Caco-2 (cell line): Measurements from ENCODE around the gene HPS4. TPM values are rescaled to one million over a fixed set of nuclear protein-coding genes. Genes with fewer than 3 reads are reported as not detected.
A peak's percentile ranks its signal among the peaks of the same experiment; 100 is the strongest.

Experiments
- BruUV-seq: library from RNA; stranded (reverse); fragments of 400-500 nt; replicated peaks from 2 replicates; lab custom pipeline; 2021; lab: Mats Ljungman, UMichigan
- CTCF ChIA-PET: fragments of 300-600 bp; sonication (Branson Sonifier 250); formaldehyde crosslinking; loops from one replicate; lab custom pipeline; 2022; ENCODE audit warnings: antibody characterized with exemption; lab: Charles Lee
- POLR2A ChIA-PET: fragments of 300-600 bp; sonication (Branson Sonifier 250); formaldehyde crosslinking; loops from one replicate; lab custom pipeline; 2022; ENCODE audit warnings: antibody characterized with exemption; lab: Charles Lee
- DNase-seq, 2 experiments: peaks; one replicate each; pipeline versions ENCODE4 v3.0.0 to v3.0.0-alpha.2; 2020 to 2022
- H3K27me3 ChIP-seq: replicated peaks from 2 replicates; pipeline ENCODE4 v1.6.0; 2011; ENCODE audit warnings: low read length; ENCODE audit not compliant: control insufficient read depth, insufficient read depth
- H3K36me3 ChIP-seq: 2 replicates; pipeline ENCODE4 v1.5.1; 2011; ENCODE audit warnings: low read length; ENCODE audit not compliant: control insufficient read depth, insufficient read depth
- H3K4me1 ChIP-seq: fragments of 250-450 bp; sonication (Bioruptor Pico); 2 replicates; pipeline ENCODE4 v1.5.1; 2020; ENCODE audit warnings: mild to moderate bottlenecking
- H3K4me3 ChIP-seq: 2 replicates; pipeline ENCODE4 v1.5.1; 2011; ENCODE audit warnings: low read depth, mild to moderate bottlenecking, control low read depth, low read length
- H3K9me3 ChIP-seq: fragments of 250-450 bp; sonication (Bioruptor Pico); 2 replicates; pipeline ENCODE4 v1.5.1; 2020; ENCODE audit warnings: mild to moderate bottlenecking, moderate library complexity
- H3K27ac Mint-ChIP-seq: one replicate; pipeline ENCODE4 v1.8.0; 2022; ENCODE audit warnings: mixed read lengths; ENCODE audit not compliant: unreplicated experiment
- H3K27me3 Mint-ChIP-seq: one replicate; pipeline ENCODE4 v1.8.0; 2022; ENCODE audit warnings: mixed read lengths; ENCODE audit not compliant: insufficient read depth, unreplicated experiment
- H3K36me3 Mint-ChIP-seq: one replicate; pipeline ENCODE4 v1.8.0; 2022; ENCODE audit warnings: mild to moderate bottlenecking, mixed read lengths; ENCODE audit not compliant: insufficient read depth, unreplicated experiment
- H3K4me1 Mint-ChIP-seq: one replicate; pipeline ENCODE4 v1.8.0; 2022; ENCODE audit warnings: low read depth, mixed read lengths; ENCODE audit not compliant: unreplicated experiment
- H3K4me3 Mint-ChIP-seq: one replicate; pipeline ENCODE4 v1.8.0; 2022; ENCODE audit warnings: mild to moderate bottlenecking, moderate library complexity, mixed read lengths; ENCODE audit not compliant: unreplicated experiment
- H3K9me3 Mint-ChIP-seq: one replicate; pipeline ENCODE4 v1.8.0; 2022; ENCODE audit warnings: mixed read lengths; ENCODE audit not compliant: unreplicated experiment
- CTCF ChIP-seq, 2 experiments: fragments of 200-600 bp in 1 of 2; IDR thresholded peaks; 1 replicate in 1 of 2; 2 replicates in 1 of 2; pipeline versions ENCODE4 v1.5.1 to v1.8.0; 2011 to 2022; ENCODE audit warnings: antibody characterized with exemption in 1 of 2, control low read depth in 1 of 2, inconsistent platforms in 1 of 2, low read depth in 1 of 2, low read length in 1 of 2, mild to moderate bottlenecking in 1 of 2, moderate library complexity in 1 of 2; ENCODE audit not compliant: insufficient read depth in 1 of 2, severe bottlenecking in 1 of 2, unreplicated experiment in 1 of 2
- intact Hi-C: fragments of 100-400 bp; cut with micrococcal nuclease; formaldehyde crosslinking; loops from one replicate; pipeline ENCODE4 v1.10.0; 2022; ENCODE audit not compliant: unreplicated experiment
- total RNA-seq: library from RNA; stranded (reverse); gene quantifications from 2 replicates; pipeline ENCODE4 v1.2.3, GENCODE V29; 2022

Gene HPS4
- total RNA-seq, 1 experiment from 2014 or later = 35.1 TPM

GRCh38 chr22:26477341-26477731 is 6.2 kb downstream of the HPS4 start:
- BruUV-seq = no TSS peak
- peaks cover 6% of the 10 kb centered on the region; the same call in 1 of the 2 replicates for H3K4me1 ChIP-seq
- CTCF ChIA-PET = no interaction called here
- Mint-ChIP-seq H3K27ac (peak overlapping the region; percentile 49), H3K36me3 (peaks cover 27% of the 10 kb centered on the region), H3K27me3 (no peaks in the 10 kb centered on the region), H3K4me1 (peaks cover 22% of the 10 kb centered on the region), H3K4me3 (no peak overlapping the region), H3K9me3 (no peaks in the 10 kb centered on the region)
- H3K36me3 ChIP-seq = peaks cover 2% of the 10 kb centered on the region
- no peak for DNase-seq
- no peaks in the 10 kb centered on the region for H3K9me3 ChIP-seq
- H3K4me3 ChIP-seq = no peak overlapping the region
- no peak for TF ChIP-seq CTCF (IDR thresholded peaks at IDR 0.05; ENCODE audit: insufficient read depth in 1 of 2, low read depth in 1 of 2, low read length in 1 of 2, severe bottlenecking in 1 of 2, unreplicated experiment in 1 of 2)
- intact Hi-C loops = no loop called here
- POLR2A ChIA-PET = no interaction called here
- no peaks in the 10 kb centered on the region for H3K27me3 ChIP-seq

DNA sequence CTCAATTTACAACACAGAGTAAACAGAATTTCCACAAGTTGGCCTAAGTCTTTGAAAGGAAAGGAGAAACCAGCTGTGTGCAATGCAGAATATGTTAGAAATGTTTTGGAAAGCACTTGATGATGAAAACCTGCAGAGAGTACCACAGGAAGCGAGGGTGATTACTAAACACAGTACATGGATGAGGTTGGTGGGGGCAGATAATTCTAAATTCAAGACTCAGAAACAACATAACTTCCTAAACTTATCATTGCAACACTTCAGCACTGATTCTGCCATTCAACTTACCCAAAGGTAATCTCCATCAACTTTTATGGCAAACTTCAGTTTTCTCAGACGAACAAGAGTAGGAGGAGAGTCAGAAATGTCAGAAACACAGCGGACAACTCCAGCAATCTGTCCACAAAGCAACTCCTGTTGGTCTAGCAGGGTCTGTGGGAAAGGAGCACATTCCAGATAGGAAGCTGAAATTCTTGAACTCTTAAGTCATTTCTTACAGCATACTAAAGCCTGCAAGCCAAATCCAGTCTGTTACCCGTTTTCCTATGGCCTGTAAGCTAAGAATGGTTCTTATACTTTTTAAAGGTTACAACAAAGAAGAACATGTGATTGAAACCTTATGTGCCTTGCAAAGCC is 6.8 kb downstream of the HPS4 start:
- Histone ChIP-seq H3K4me3 (no peak overlapping the region), H3K36me3 (peaks cover 2% of the 10 kb centered on the region), H3K27me3 (no peaks in the 10 kb centered on the region), H3K4me1 (0 out of 2 replicates have a peak, but pooled peaks cover 6% of the 10 kb centered on the region), H3K9me3 (no peaks in the 10 kb centered on the region)
- peaks cover 18% of the 10 kb centered on the region for H3K4me1 Mint-ChIP-seq
- ChIA-PET POLR2A (no interaction called here), CTCF (no interaction called here)
- no peak for TF ChIP-seq CTCF (IDR thresholded peaks at IDR 0.05; ENCODE audit: insufficient read depth in 1 of 2, low read depth in 1 of 2, low read length in 1 of 2, severe bottlenecking in 1 of 2, unreplicated experiment in 1 of 2)
- no TSS peak for BruUV-seq
- intact Hi-C loops = no loop called here
- peaks cover 27% of the 10 kb centered on the region for H3K36me3 Mint-ChIP-seq
- H3K9me3 Mint-ChIP-seq = no peaks in the 10 kb centered on the region
- H3K27ac Mint-ChIP-seq = no peak overlapping the region
- DNase-seq = no peak
- no peaks in the 10 kb centered on the region for H3K27me3 Mint-ChIP-seq
- no peak overlapping the region for H3K4me3 Mint-ChIP-seq

- no peak for DNase-seq
- no peaks in the 10 kb centered on the region for H3K9me3 ChIP-seq
- Mint-ChIP-seq H3K4me1 (peaks cover 2% of the 10 kb centered on the region), H3K9me3 (no peaks in the 10 kb centered on the region), H3K4me3 (no peak overlapping the region), H3K27ac (no peak overlapping the region), H3K36me3 (peaks cover 33% of the 10 kb centered on the region), H3K27me3 (no peaks in the 10 kb centered on the region)
- intact Hi-C loops = no loop called here
- 0 out of 2 replicates have a peak, but pooled peaks cover 5% of the 10 kb centered on the region for H3K4me1 ChIP-seq
- H3K27me3 ChIP-seq = no peaks in the 10 kb centered on the region
- no TSS peak for BruUV-seq
- ChIA-PET CTCF (no interaction called here), POLR2A (no interaction called here)
- TF ChIP-seq CTCF (IDR thresholded peaks at IDR 0.05; ENCODE audit: insufficient read depth in 1 of 2, low read depth in 1 of 2, low read length in 1 of 2, severe bottlenecking in 1 of 2, unreplicated experiment in 1 of 2) = no peak
- H3K36me3 ChIP-seq = peaks cover 3% of the 10 kb centered on the region
- H3K4me3 ChIP-seq = no peak overlapping the region
These were observed 8.9 kb downstream of the HPS4 start for GRCh38 chr22:26474682-26475081.
